ENCODE measurements around the gene OR52E4.

- TF ChIP-seq RXRA (IDR thresholded peaks at IDR 0.05), result no peak
- no peak for TF ChIP-seq CTCF (IDR thresholded peaks at IDR 0.05; ENCODE audit: low read depth, low read length, missing input control)
- TF ChIP-seq MAX (IDR thresholded peaks at IDR 0.05), result no peak
- TF ChIP-seq, protein P1, sequence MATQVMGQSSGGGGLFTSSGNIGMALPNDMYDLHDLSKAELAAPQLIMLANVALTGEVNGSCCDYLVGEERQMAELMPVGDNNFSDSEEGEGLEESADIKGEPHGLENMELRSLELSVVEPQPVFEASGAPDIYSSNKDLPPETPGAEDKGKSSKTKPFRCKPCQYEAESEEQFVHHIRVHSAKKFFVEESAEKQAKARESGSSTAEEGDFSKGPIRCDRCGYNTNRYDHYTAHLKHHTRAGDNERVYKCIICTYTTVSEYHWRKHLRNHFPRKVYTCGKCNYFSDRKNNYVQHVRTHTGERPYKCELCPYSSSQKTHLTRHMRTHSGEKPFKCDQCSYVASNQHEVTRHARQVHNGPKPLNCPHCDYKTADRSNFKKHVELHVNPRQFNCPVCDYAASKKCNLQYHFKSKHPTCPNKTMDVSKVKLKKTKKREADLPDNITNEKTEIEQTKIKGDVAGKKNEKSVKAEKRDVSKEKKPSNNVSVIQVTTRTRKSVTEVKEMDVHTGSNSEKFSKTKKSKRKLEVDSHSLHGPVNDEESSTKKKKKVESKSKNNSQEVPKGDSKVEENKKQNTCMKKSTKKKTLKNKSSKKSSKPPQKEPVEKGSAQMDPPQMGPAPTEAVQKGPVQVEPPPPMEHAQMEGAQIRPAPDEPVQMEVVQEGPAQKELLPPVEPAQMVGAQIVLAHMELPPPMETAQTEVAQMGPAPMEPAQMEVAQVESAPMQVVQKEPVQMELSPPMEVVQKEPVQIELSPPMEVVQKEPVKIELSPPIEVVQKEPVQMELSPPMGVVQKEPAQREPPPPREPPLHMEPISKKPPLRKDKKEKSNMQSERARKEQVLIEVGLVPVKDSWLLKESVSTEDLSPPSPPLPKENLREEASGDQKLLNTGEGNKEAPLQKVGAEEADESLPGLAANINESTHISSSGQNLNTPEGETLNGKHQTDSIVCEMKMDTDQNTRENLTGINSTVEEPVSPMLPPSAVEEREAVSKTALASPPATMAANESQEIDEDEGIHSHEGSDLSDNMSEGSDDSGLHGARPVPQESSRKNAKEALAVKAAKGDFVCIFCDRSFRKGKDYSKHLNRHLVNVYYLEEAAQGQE (IDR thresholded peaks at IDR 0.05), result no peak
- no peak for TF ChIP-seq TAF1 (conservative IDR thresholded peaks at IDR 0.05)
- no peak for TF ChIP-seq RAD21 (IDR thresholded peaks at IDR 0.05)
- TF ChIP-seq SP1 (IDR thresholded peaks at IDR 0.05), result no peak
Measured at GRCh38 chr11:5851002-5851401, 29.4 kb upstream of the OR52E4 start.

Data from liver (tissue), 3 donors.